Neural cell (in vitro differentiated cells): ENCODE data around the gene C22orf31.

ENCODE experiments used
- CTCF ChIP-seq: fragments of 450-650 bp; IDR thresholded peaks from 2 replicates; pipeline ENCODE4 v1.5.1; 2014; ENCODE audit warnings: antibody characterized with exemption, mild to moderate bottlenecking, moderate library complexity; ENCODE audit not compliant: poor library complexity, severe bottlenecking
- EP300 ChIP-seq: fragments of 450-650 bp; conservative IDR thresholded peaks from 2 replicates; pipeline ENCODE4 v1.6.1; 2014; ENCODE audit warnings: antibody characterized with exemption, mild to moderate bottlenecking, moderate library complexity; ENCODE audit not compliant: poor library complexity, severe bottlenecking
- EZH2 ChIP-seq: fragments of 200-600, 300-800 bp; shearing (Covaris generic), sonication (generic); IDR thresholded peaks from 2 replicates; pipeline ENCODE4 v1.6.1; 2014; ENCODE audit warnings: antibody characterized with exemption, low read length, borderline replicate concordance, mild to moderate bottlenecking; ENCODE audit not compliant: insufficient read depth, poor library complexity, severe bottlenecking
- MXI1 ChIP-seq: fragments of 450-650 bp; conservative IDR thresholded peaks from 2 replicates; pipeline ENCODE4 v1.6.1; 2014; ENCODE audit warnings: antibody characterized with exemption, mild to moderate bottlenecking; ENCODE audit not compliant: poor library complexity, severe bottlenecking
- POLR2AphosphoS5 ChIP-seq: IDR thresholded peaks from 2 replicates; pipeline ENCODE4 v1.6.1; 2012
- RAD21 ChIP-seq: fragments of 450-650 bp; conservative IDR thresholded peaks from 2 replicates; pipeline ENCODE4 v1.6.1; 2014; ENCODE audit warnings: antibody characterized with exemption, mild to moderate bottlenecking, moderate library complexity
- REST ChIP-seq: IDR thresholded peaks from 2 replicates; pipeline ENCODE4 v1.6.1; 2012; ENCODE audit warnings: borderline replicate concordance

GRCh38 chr22:29039148-29039547 is 22.5 kb downstream of the C22orf31 start:
- TF ChIP-seq CTCF (no peak), EP300 (no peak), EZH2 (no peak), MXI1 (no peak), REST (no peak), POLR2AphosphoS5 (no peak), RAD21 (no peak)
